GM18909 (cell line): ENCODE data around the gene PIRT.

Experiments used
- ATAC-seq: cut with Tn5 transposase; IDR thresholded peaks from one replicate; pipeline ENCODE4 v1.9.1; 2021; ENCODE audit warnings: mild to moderate bottlenecking; ENCODE audit not compliant: unreplicated experiment, poor library complexity

Gene PIRT

DNA sequence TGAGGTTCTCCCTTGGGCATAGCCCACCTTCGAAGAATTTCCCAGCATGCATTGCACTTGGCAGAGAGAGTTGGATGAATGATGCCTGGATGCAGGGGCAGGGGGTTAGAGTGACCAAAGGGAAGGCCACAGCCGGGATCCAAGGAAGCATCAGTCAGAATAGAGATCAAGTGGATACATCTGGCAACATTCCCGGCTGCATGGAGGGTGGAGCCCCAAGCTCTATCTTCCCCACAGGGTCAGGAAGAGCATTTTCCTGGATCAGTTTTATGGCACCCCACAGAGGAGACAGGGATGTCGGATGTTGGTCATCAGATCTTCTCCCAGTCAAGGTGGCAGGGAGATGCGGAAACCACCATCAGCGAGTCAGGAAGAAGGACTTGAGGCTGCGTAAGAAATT, 13.0 kb downstream of the PIRT start:
- ATAC-seq = no peak

DNA sequence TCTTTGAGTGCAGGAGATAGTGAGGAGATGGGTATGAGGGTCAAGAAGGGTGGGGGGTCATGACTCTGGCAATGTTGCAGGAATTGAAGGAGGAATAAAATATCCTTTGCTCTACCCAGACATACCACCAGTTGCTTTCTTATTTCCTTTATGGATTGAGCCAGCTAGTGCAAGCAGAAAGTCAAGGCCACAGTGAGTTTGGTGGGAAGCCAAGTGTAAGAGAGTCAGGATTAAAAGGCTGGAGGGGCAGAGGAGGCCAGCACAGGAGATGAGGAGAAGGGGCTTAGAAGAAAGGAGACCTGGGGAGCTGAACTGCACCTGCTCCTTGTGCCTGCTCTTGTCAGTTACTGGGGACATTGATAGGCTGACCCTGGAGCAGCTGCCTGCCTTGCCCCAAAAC, 16.1 kb downstream of the PIRT start:
- no peak for ATAC-seq

DNA sequence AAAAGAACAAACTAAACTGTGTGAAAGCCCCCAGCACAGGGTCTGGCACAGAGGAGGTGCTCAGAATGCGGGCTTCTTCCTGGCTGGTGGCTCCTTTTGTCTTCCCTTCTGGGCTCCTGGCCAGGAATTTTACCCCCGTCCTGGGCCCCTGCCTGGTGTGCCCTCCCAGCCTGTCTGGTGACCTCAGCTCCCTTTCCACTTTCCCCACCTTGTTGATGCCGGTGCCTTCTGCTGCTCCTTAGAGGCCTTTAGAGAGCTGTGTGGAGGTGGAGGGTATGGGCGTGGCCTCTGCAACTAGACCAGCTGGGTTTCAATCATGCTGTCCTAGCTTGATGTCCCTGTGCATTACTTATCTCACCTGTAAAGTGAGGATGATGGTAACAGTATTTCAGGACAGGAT, 16.8 kb downstream of the PIRT start:
- no peak for ATAC-seq

DNA sequence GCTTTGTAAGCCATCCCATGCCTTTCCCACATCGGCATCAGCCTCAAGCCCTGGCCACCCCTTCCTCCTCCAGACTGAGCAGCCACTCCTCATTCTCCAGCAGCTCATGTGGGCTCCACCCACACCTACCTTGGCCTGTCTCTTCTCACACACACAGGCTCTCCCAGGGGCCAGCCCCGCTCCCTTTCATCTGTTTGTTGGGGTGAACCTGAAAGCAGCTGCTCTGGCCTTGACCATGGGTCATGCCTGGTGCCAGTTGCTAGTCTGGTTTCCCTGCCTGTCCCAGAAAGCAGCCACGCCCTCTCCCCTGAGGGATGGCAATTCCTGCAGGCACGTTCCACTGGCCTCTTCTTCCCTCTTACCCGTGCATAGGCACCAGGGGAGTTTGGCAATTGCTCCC, 22.6 kb downstream of the PIRT start:
- ATAC-seq = no peak

DNA sequence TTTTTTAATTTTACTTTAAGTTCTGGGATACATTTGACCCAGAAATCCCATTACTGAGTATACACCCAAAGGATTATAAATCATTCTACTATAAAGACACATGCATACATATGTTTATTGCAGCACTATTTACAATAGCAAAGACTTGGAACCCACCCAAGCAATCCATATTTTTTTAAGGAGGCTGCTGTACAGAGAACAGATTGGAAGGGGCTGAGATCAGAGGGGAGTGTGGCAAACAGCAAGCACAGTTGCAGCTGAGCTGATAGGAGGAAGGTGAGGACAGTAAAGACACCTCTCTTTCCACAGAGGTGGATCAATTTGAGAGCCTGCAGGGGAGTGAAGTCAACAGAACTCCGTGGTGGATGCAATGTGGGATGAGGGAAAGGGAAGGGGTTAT, 23.8 kb downstream of the PIRT start:
- ATAC-seq = no peak

DNA sequence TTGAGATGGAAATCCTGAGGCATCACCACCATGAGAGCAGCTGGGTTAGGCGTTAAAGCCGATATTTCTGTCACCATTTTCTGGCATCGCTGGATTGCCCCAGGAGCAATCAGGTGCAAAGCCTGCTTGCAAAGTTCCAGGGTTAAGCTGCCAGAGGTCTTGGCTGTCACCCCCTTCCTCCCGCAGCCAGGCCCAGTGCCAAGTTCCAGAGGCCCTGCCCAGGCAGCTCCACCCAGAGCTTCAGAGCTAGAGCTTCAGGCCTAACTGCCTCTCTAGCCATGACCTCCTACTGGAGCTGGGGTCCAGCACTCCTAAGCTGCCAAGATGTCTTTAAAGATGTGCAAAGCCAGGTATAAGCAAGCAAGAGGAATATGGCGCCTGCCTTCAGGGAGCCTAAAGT, 25.2 kb downstream of the PIRT start:
- no peak for ATAC-seq

DNA sequence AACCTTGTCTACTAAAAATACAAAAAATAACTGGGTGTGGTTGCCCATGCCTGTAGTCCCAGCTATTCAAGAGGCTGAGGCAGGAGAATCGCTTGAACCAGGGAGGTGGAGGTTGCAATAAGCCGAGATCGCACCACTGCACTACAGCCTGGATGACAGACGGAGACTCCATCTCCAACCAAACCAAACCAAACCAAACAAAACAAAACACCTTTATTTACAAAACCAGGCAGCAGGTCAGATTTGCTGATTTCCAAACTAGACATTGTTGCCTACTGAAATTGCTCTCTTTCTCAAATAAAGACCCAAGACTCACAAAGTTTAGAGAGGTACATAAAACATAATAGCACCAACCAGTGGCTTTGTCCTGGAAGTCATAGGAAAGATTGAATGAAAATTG, 28.3 kb downstream of the PIRT start:
- ATAC-seq = no peak

DNA sequence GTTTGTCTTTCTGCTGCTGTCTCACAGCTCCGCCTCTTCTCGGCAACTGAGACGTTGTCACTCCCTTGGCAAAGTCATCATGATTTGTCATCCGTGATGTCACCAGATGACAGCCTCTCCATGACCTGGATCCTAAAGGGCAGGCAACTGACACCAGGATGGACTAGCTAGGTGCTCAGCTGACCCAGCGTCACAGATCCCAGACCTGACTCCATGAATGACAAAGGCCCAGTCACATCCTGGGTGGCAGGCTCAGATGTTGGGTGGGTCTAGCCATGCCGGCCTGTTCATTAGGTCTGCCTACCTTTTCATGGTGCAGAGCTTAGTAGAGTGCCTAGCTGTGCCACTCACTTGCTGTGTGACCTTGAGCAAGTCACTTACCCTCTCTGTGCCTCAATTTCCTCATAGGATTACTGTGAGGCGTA, 30.2 kb downstream of the PIRT start:
- ATAC-seq = no peak

DNA sequence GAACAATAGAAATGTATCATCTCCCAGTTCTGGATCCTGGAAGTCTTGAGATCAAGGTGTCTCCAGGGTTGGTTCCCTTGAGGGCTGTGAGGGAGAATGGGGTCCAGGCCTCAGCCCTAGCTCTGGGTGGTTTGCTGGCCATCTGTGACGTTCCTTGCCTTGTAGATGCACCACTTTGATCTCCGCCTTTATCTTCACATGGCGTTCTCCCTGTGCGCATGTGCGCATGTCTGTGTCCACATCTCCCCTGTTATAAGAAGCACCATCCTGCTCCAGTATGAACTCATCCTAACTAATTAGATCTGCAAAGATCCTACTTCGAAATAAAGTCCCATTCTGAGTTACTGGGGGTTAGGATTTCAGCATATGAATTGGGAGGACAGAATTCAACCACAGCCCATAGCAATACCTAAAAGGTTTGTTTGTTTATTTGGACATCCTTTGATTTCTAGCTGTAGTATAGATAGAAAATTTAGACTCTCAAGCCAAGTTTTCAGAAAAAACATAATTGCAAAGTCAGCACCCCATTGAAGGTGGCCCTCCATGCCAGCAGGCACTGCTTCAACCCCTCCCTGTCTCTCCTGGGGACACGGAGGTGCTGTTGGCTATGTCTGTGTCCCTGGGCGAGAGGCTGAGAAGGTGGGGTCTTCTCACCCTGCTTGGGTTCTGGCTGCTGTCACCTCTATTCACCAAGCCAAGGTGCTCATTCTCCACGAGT, 31.2 kb downstream of the PIRT start:
- no peak for ATAC-seq

DNA sequence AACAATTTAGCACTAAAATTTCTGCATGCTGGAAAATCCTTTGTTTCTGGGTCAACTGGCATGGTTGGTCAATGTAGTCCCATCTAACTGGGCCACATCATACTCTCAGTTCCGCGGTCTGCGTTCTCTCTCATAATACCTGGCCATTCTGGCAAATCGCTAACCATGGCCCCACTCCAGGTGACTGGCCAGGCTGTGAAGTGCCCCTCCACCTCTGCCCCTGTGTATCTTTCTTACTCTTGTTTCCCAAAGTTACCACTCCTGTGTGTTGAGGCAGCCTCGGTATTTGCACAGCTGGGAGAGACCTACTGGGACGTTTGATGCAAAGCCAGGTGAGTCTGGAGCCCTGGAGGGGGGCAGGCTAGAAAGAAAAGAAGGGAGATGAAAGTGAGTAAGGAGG, 32.0 kb downstream of the PIRT start:
- no peak for ATAC-seq

DNA sequence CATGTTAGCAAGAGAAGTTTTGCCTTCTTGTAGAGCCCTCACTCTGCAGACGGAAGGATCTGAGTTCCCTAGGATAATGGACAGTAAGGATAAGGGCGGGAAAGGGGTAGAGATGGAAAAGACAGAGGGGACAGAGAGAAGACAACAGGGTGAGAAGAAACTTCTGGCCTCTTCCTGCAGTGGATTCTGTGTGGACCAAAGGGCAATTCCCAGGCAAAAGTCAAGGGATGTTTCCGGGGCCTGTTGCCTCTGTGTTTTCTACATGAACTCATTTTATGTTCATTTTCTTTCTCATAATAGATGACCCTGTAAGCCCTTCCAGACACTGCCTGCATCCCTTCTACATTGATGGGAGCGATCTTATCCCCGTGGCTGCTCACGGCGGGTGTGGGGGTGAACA, 33.3 kb downstream of the PIRT start:
- ATAC-seq = no peak

DNA sequence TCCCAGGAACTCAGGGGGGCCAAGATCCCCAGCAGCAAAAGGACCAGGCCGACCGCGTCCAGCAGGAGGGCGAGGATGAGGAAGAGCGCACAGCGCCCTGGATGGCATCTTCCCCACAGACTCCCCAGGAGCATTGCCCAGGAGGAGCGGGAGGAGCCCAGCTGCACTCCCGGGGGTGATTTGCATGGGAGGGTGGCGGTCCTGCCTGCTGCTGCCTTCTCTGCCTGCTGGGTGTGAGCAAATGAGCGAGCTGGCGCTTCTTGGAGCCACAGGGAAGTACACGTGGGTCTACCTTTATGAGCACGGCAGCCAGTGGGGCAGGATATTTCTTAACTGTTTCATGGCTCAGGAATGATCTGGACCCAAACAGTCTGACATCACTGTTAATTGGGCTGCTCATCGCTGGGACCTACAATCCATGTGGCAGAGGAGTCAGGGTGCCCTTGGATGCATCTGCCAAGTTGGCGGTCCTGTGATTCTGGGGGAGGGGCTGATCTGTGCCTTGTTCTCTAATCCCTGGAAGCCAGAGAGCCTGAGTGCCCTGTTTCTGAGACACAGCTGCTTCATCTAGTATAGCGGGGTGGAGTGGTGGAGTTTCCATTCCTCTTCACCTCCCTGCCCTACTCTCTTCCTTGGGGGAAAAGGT, 33.9 kb downstream of the PIRT start, which contains the start of gene TMEM238L:
TMEM238L (minus strand) TSS at position 270 of the 646 bp plus-strand sequence; CDS start at position 134, 136 bp downstream.
- ATAC-seq = no peak

DNA sequence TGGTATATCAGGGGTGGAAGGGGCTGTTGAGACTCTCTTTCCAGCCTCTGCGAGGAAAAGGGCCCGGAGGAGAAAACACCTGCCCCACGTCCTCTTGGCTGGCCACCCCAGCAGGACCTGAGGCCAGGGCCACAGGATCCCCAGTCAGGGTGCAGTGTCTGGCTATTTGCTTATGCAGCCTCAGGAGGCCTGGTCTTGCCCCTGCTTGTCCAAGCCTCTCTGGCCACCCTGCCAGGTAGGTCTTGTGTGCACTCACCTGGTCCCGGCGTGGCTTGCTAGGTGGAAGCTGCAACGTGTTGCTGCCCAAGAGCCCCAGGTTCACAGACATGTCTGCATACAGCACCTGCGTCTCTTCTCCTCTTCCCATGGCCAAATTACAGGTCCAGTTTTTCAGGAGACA, 34.5 kb downstream of the PIRT start:
- no peak for ATAC-seq

DNA sequence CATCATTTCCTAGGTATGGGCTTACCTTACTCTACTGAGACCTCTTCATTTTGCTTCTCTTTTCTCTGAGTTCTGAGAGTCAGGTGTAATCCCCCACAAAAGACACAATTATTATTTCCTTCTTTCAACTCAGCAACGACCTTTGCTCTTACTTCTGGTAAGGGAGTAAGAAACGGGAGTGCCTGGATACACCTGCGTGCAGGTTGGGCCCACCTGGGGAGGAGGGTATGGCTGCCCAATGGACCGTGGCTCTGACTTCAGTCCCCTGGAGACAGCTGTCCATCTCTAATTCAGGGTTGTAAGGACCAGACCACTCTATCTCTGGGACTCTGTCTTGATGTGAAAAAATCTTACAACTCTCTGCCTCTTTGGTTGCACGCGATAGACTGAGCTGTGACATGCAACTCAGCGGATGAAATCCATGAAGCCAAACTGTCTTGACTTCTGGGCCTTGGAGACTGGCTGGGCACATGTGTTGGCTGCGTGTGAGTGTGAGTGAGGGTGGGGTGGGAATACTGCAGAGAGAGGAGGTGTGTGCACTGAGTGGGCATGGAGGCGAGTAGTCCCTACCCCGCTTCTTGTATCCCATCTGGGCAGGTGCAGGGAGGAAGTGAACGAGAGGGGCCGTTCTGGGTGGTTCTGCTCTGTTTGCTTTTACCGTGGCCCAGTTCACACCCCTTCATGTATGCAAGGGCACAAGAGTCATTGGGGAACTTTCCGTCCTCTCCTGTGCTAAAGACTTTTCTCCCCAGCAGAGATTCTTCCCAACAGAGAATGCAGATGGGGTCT, 35.2 kb downstream of the PIRT start:
- ATAC-seq = no peak

DNA sequence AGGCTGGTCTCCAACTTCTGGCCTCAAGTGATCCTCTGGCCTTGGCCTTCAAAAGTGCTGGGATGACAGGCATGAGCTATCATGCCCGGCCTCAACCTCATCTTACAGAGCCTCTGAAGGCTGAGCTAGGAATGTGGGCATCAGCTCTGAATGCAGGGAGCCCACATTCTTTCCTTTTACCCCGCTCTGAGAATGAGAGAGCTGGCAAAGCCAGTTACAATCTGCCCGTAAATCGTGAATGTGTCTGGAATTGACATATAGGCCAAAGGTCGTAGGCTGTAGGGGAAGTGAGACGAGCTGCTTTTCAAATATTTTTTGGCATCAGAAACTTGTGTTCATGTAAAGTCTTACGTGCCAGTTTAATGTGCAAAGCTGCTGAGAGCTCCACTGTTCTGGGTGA, 38.5 kb downstream of the PIRT start:
- ATAC-seq = no peak

DNA sequence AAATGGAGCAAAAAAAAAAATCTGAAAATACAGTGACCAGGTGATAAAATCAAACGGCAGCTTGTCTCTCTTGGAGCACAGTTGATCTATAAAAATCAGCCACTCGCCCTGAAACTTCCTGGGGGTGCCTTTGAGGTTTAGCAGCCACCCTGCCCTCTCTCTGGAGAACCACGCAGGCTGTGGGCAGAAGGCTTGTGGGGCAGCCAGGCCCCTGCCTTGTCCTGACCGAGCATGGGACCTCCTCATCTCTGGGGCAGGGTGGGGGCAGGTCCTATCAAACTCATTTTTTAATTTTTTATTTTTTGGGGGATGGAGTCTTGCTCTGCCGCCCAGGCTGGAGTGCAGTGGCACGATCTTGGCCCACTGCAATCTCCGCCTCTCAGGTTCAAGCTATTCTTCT, 39.0 kb downstream of the PIRT start:
- ATAC-seq = no peak

DNA sequence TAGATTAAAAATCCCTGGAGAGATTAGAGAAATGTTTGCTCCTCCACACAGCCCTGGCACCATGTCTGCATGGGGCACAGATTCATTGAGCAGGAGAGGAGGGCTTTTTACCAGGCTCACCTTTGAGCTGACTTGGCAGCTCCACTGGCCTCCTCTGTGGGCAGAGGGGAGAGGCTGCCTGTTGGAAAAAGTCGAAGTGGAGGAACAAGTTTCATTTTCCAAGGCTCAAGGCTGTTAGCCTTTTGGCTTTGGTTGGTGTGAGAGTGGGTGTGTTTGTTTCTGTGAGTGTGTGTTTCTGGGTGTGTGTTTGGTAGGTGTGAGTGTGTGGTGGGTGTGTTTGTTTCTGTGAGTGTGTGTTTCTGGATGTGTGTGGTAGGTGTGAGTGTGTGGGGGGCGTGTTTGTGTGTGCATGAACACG, 39.5 kb downstream of the PIRT start:
- no peak for ATAC-seq

DNA sequence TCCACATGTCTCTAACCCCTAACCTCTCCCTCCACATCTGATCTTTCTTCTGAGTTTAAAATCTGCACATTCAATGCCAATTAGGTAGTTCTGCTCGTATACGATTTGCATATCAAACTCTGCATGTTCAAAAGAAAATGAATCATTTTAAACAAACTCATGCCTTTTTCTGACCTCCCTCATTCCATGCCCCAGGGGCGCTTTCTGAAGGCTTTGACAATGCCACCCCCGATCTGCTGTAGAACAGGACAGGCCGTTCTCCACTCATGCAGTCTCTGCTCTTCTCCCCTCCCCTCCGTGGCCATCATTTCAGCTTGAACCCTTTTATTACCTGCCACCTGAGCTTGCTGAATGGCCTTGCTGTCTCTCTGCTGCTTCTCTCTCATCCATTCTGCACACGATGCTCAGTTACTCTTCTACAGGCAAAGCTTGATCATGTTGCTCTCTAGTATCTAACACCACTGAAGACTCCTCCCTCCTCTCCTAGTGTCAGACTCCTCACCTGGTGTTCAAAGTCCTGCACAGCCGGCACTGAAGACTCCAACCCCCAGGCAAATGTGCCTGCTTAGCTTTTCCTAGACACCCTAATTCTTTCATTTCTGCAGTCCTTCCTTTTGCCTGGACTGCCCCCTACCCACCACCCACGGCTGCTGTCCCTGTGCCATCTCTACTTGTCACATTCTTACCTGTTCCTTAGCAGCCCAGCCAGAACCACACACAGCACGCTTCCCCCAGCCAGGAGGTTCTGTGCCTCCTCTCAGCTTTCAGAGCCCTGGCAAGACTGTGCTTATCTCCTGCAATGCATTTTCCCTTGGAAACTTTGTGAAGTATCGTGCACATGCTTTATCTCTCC, 40.2 kb downstream of the PIRT start:
- no peak for ATAC-seq

DNA sequence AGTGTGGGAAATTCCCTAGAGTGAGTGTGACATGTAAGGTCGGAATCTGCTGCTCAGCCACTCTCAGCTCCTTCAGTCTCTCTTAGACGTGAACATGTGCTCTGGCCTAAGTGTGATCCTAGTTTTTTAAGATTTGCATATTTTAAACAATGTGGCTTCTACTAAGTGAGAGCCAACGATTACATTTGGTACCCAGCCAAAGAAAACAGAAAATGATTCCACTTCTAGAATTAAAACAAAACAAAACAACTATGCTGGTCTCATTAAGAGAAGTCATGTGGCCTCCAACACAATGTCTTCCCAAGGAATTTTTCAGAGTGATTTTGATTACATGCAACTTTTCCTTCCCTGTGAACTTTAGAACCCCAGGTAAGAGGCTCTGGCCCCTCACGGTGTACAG, 44.1 kb downstream of the PIRT start:
- no peak for ATAC-seq

DNA sequence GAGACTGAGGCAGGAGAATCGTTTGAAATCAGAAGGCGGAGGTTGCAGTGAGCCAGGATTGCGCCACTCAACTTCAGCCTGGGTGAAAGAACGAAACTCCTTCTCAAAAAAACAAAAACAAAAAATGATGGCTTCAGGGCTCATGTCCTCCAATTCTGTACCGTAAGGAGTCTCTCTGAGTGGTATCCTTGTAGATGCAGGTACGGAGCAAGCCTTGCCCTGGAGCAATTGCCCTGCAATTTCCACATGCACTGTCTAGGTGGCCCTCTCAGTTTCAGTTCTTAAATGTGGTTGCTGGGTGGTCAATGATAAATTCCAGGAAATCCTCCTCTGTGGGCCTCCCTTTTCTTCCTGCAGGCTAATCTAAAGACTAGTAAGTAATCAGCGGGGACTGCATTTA, 44.6 kb downstream of the PIRT start:
- no peak for ATAC-seq
